CD4-positive, CD25-positive, alpha-beta regulatory T cell (primary cell): ENCODE data around the gene INMT. TPM values are rescaled to one million over a fixed set of nuclear protein-coding genes. Genes with fewer than 3 reads are reported as not detected.

Source experiments
- ATAC-seq, 2 donors: fragments of 150-1000 bp; cut with Tn5 transposase; one replicate each; pipeline ENCODE4 v1.10.0; 2021; ENCODE audit warnings: low read depth in 2 of 2, moderate number of reproducible peaks in 2 of 2, moderate library complexity in 1 of 2
- DNase-seq, 3 donors: peaks; one replicate each; pipeline versions ENCODE4 v3.0.0 to v3.0.0-alpha.2; 2012 to 2022; ENCODE audit warnings: mixed read lengths in 1 of 3
- H3K27ac ChIP-seq: one replicate; pipeline ENCODE4 v1.7.0; 2013; ENCODE audit warnings: mild to moderate bottlenecking, low read length; ENCODE audit not compliant: insufficient read depth, poor library complexity, severe bottlenecking
- H3K27me3 ChIP-seq: one replicate; pipeline ENCODE4 v1.7.0; 2013; ENCODE audit warnings: low read length; ENCODE audit not compliant: control insufficient read depth, insufficient read depth
- H3K36me3 ChIP-seq: one replicate; pipeline ENCODE4 v1.7.0; 2013; ENCODE audit warnings: mild to moderate bottlenecking, low read length, moderate library complexity; ENCODE audit not compliant: control insufficient read depth, insufficient read depth
- H3K4me1 ChIP-seq: 2 replicates; pipeline ENCODE4 v1.7.0; 2013; ENCODE audit warnings: mild to moderate bottlenecking, low read length; ENCODE audit not compliant: insufficient read depth, control insufficient read depth, poor library complexity, severe bottlenecking
- H3K4me3 ChIP-seq: one replicate; pipeline ENCODE4 v1.7.0; 2013; ENCODE audit warnings: low read depth, mild to moderate bottlenecking, low read length, moderate library complexity
- H3K9me3 ChIP-seq, 2 experiments: 1 replicate in 1 of 2; 2 replicates in 1 of 2; pipeline ENCODE4 v1.7.0; 2013; ENCODE audit warnings: low read length in 2 of 2, mild to moderate bottlenecking in 1 of 2, moderate library complexity in 1 of 2; ENCODE audit not compliant: control insufficient read depth in 2 of 2
- H3K27ac Mint-ChIP-seq, 3 donors: one replicate each; pipeline ENCODE4 v1.8.0; 2020 to 2022; ENCODE audit warnings: mild to moderate bottlenecking in 3 of 3, mixed read lengths in 3 of 3, moderate library complexity in 2 of 3
- H3K27me3 Mint-ChIP-seq: one replicate; pipeline ENCODE4 v1.8.0; 2022; ENCODE audit warnings: mild to moderate bottlenecking, mixed read lengths
- H3K36me3 Mint-ChIP-seq: one replicate; pipeline ENCODE4 v1.8.0; 2020; ENCODE audit warnings: mixed read lengths
- H3K4me1 Mint-ChIP-seq, 4 donors: one replicate each; pipeline ENCODE4 v1.8.0; 2020 to 2022; ENCODE audit warnings: mixed read lengths in 4 of 4, mild to moderate bottlenecking in 1 of 4
- H3K4me3 Mint-ChIP-seq, 4 donors: one replicate each; pipeline ENCODE4 v1.8.0; 2020 to 2022; ENCODE audit warnings: mild to moderate bottlenecking in 4 of 4, mixed read lengths in 4 of 4, moderate library complexity in 3 of 4
- H3K9me3 Mint-ChIP-seq, 7 donors: one replicate each; pipeline ENCODE4 v1.8.0; 2020 to 2022; ENCODE audit warnings: mixed read lengths in 7 of 7, mild to moderate bottlenecking in 3 of 7, moderate library complexity in 2 of 7
- polyA plus RNA-seq, 4 donors: library from polyadenylated mRNA; unstranded; fragments of 300-500 nt; fragmentation: Illumina TruSeq; gene quantifications; one replicate each; pipeline ENCODE4 v1.2.3, GENCODE V29; 2021
- total RNA-seq: library from RNA; stranded (reverse); gene quantifications from one replicate; pipeline ENCODE4 v1.2.3, GENCODE V29; 2022

INMT gene
- total and polyA plus RNA-seq, 5 donors from 2014 or later, result 0.14 to 0.16 TPM; not detected in 3

- H3K27me3 Mint-ChIP-seq, result no peaks in the 10 kb centered on the region
- no peak for DNase-seq
- H3K9me3 Mint-ChIP-seq, result no peaks in the 10 kb centered on the region
- no peaks in the 10 kb centered on the region for H3K27me3 ChIP-seq
- H3K36me3 ChIP-seq, result no peaks in the 10 kb centered on the region
- H3K9me3 ChIP-seq, result no peaks in the 10 kb centered on the region
- H3K27ac ChIP-seq, result no peak overlapping the region
- no peak overlapping the region for H3K4me3 Mint-ChIP-seq
- peaks cover 3% of the 10 kb centered on the region for H3K4me1 ChIP-seq
- ATAC-seq, result no peak
- no peak overlapping the region for H3K27ac Mint-ChIP-seq
- H3K4me3 ChIP-seq, result no peak overlapping the region
- no peaks in the 10 kb centered on the region for H3K36me3 Mint-ChIP-seq
- peaks cover 2 to 4% (median 3%) of the 10 kb centered on the region in 4 donors for H3K4me1 Mint-ChIP-seq
Measured at GRCh38 chr7:30776971-30777370, 25.0 kb downstream of the INMT start.

DNA sequence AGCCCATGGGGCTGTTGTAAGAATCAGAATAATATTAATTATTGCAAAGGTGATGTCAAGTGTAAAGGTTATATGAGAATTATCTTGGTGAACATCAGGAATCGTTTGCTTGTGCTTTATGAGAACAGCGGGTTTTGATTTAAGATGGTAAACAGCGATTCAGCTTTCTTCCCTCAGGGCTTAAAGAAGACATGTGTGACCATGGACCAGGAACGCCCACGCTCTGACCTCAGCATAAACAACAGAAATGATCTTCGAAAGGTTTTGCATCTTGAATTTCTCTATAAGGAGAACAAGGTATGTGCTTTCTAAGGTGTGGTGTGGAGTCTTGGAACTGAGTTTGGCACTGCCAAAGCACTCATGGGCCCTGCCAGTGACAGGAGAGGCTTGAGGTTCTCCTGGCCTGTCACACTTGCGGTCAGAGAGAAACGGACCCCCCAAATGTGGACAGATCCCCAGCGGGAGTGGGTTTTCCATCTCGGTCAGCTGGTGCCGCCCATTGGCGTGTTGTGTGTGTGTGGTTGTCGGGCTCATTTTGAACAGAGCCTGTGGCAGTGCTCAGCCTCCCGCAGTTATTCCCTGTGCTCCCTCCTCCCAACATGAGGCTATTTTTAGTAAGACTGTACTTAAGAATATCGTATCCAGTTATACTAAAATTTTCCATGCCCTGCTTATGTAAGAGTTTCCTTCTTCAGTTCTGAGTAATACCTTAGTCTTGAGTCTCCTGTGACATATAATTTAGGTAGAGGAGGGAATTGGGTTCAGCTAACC lies 26.5 kb downstream of the INMT start:
- no peaks in the 10 kb centered on the region for H3K36me3 Mint-ChIP-seq
- ATAC-seq (no peak), DNase-seq (no peak)
- no peaks in the 10 kb centered on the region for H3K4me1 Mint-ChIP-seq
- no peaks in the 10 kb centered on the region for H3K9me3 ChIP-seq
- H3K4me3 Mint-ChIP-seq, result no peak overlapping the region
- H3K27me3 ChIP-seq, result no peaks in the 10 kb centered on the region
- H3K9me3 Mint-ChIP-seq, result no peaks in the 10 kb centered on the region
- no peaks in the 10 kb centered on the region for H3K27me3 Mint-ChIP-seq
- no peaks in the 10 kb centered on the region for H3K4me1 ChIP-seq
- H3K27ac Mint-ChIP-seq, result no peak overlapping the region
- no peaks in the 10 kb centered on the region for H3K36me3 ChIP-seq
- H3K27ac ChIP-seq, result no peak overlapping the region
- H3K4me3 ChIP-seq, result no peak overlapping the region

GRCh38 chr7:30779574-30779973 lies 27.6 kb downstream of the INMT start:
- Mint-ChIP-seq H3K9me3 (no peaks in the 10 kb centered on the region), H3K27me3 (no peaks in the 10 kb centered on the region), H3K36me3 (no peaks in the 10 kb centered on the region), H3K27ac (no peak overlapping the region), H3K4me1 (no peaks in the 10 kb centered on the region), H3K4me3 (no peak overlapping the region)
- Histone ChIP-seq H3K9me3 (no peaks in the 10 kb centered on the region), H3K27me3 (no peaks in the 10 kb centered on the region), H3K4me1 (no peaks in the 10 kb centered on the region), H3K27ac (no peak overlapping the region), H3K4me3 (no peak overlapping the region), H3K36me3 (no peaks in the 10 kb centered on the region)
- no peak for DNase-seq
- no peak for ATAC-seq

DNA sequence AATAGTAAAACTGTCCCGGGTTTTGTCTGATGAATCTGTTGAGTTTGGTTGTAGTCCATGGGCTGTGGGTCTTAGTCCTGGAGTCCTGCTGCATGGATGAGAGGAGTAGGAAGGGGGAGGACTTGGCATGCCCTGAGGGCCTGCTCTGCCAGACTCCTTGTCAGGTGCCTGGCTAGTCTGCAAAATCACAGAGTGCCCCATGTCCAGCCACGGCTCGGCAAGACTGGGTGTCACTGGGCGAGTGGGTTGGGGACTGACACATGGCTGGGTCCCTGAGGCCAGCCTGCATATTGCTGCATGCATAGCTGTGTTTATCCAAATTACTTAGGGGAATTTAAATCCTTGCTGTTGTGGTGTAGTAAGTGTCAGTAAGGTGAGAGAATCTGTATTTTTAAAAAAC lies 29.0 kb downstream of the INMT start:
- Mint-ChIP-seq H3K27ac (peak overlapping the region in 1 of 3 donors; percentile 39), H3K4me1 (no peaks in the 10 kb centered on the region), H3K27me3 (no peaks in the 10 kb centered on the region), H3K4me3 (no peak overlapping the region), H3K36me3 (no peaks in the 10 kb centered on the region), H3K9me3 (no peaks in the 10 kb centered on the region)
- H3K27me3 ChIP-seq, result no peaks in the 10 kb centered on the region
- ATAC-seq, result no peak
- no peaks in the 10 kb centered on the region for H3K4me1 ChIP-seq
- no peaks in the 10 kb centered on the region for H3K36me3 ChIP-seq
- no peak overlapping the region for H3K4me3 ChIP-seq
- no peak overlapping the region for H3K27ac ChIP-seq
- DNase-seq, result no peak
- H3K9me3 ChIP-seq, result no peaks in the 10 kb centered on the region

DNA sequence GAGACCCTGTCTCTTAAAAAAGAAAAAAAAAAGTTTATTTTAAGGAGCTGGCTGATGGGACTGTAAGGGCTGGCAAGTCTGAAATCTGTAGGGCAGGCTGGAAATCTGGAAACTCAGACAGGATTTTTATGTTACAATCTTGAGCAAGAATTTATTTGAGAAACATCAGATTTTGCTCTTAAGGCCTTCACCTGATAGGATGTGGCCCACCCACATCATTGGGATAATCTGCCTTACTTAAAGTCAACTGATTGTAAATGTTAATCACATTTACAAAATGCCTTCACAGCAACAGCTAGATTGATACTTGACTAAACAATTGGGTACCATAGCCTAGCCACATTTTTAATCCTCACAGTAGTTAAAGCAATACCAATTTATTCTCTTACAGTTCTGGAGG lies 30.8 kb downstream of the INMT start:
- Histone ChIP-seq H3K4me3 (no peak overlapping the region), H3K36me3 (no peaks in the 10 kb centered on the region), H3K27me3 (no peaks in the 10 kb centered on the region), H3K9me3 (no peaks in the 10 kb centered on the region), H3K27ac (no peak overlapping the region), H3K4me1 (no peaks in the 10 kb centered on the region)
- H3K9me3 Mint-ChIP-seq, result no peaks in the 10 kb centered on the region
- H3K27me3 Mint-ChIP-seq, result no peaks in the 10 kb centered on the region
- peaks cover 4% of the 10 kb centered on the region for H3K36me3 Mint-ChIP-seq
- ATAC-seq (no peak), DNase-seq (no peak)
- H3K4me1 Mint-ChIP-seq, result no peaks in the 10 kb centered on the region
- H3K4me3 Mint-ChIP-seq, result no peak overlapping the region
- no peak overlapping the region for H3K27ac Mint-ChIP-seq

DNA sequence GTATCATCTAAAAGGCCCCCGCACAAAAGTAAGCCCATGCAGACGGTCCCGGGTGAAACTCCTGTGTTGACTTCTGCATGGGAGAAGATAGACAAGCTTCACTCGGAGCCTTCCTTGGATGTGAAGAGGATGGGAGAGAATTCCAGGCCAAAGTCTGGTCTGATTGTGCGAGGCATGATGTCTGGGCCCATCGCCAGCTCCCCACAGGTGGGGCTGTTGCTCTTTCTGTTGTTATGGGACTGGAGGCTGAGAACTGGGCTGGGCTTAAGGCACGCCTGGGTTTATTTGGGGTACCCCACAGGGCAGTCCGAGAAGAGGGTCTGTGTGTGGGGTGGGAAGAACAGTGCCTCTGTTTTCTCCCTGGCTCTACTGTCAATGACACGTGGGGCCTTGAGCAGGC lies 33.9 kb downstream of the INMT start:
- H3K36me3 Mint-ChIP-seq, result peaks cover 4% of the 10 kb centered on the region
- no peaks in the 10 kb centered on the region for H3K4me1 Mint-ChIP-seq
- no peaks in the 10 kb centered on the region for H3K9me3 Mint-ChIP-seq
- H3K36me3 ChIP-seq, result no peaks in the 10 kb centered on the region
- no peaks in the 10 kb centered on the region for H3K27me3 ChIP-seq
- H3K27ac Mint-ChIP-seq, result no peak overlapping the region
- no peak for DNase-seq
- no peak for ATAC-seq
- H3K4me1 ChIP-seq, result no peaks in the 10 kb centered on the region
- H3K27ac ChIP-seq, result no peak overlapping the region
- no peak overlapping the region for H3K4me3 Mint-ChIP-seq
- no peaks in the 10 kb centered on the region for H3K27me3 Mint-ChIP-seq
- H3K9me3 ChIP-seq, result no peaks in the 10 kb centered on the region
- H3K4me3 ChIP-seq, result no peak overlapping the region

DNA sequence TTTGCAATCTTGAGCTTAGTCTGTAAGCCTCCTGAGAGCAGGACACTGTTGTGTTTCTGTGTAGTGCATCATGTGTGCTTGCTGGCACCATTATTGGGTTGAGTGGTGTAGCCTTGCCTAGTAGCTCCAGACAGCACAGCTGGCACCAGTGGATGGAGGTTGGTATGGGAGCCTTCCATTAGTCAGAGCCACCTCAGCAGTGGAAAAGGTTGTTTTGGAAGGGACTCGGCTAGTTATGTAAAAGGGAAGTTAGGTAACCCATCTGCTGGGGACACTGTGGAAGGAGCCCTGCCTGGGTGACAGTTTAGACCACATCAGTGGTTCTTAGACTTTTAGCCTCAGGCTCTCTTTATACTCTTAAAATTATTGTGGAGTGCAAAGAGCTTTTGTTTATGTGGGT lies 35.6 kb downstream of the INMT start:
- no peaks in the 10 kb centered on the region for H3K27me3 Mint-ChIP-seq
- H3K27ac ChIP-seq, result no peak overlapping the region
- no peaks in the 10 kb centered on the region for H3K27me3 ChIP-seq
- peaks cover 4% of the 10 kb centered on the region for H3K36me3 Mint-ChIP-seq
- H3K9me3 ChIP-seq, result no peaks in the 10 kb centered on the region
- no peaks in the 10 kb centered on the region for H3K36me3 ChIP-seq
- H3K9me3 Mint-ChIP-seq, result no peaks in the 10 kb centered on the region
- no peak overlapping the region for H3K4me3 Mint-ChIP-seq
- ATAC-seq, result no peak
- no peak overlapping the region for H3K27ac Mint-ChIP-seq
- no peaks in the 10 kb centered on the region for H3K4me1 Mint-ChIP-seq
- H3K4me1 ChIP-seq, result no peaks in the 10 kb centered on the region
- no peak overlapping the region for H3K4me3 ChIP-seq
- DNase-seq, result no peak

DNA sequence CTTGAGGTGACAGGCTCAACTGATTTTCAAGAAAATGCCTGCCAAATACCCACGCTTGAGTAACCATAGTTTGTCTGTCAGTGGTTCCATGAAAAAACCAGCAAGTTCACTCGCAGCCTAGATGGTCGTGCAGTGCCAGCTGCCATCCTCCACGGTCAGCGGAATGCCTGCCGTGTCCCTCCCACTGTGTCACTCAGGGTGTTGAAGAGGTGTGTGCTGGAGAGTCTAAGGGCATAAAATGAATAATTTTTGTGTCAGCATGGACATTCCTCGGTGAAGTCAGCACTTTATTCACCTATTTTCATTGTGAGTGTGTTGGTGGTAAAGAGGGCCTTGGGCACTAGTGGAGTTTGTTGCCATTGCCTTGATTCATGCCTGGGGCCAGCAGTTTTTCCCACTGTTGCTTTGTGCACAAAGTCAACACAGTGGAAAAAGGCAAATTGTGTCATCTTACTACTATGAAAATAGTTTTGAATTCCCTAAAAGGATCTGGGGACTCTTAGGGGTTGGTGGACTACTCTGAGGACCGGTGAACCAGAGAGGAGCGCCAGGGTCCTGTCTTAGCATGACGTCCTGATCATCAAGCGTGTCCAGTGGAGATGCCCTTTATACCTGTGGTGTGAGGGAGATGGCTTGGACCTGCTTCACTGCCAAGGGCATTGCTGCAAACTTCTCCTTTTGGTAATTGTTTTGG lies 36.9 kb downstream of the INMT start:
- Mint-ChIP-seq H3K27ac (no peak overlapping the region), H3K27me3 (no peaks in the 10 kb centered on the region), H3K36me3 (peaks cover 4% of the 10 kb centered on the region), H3K4me1 (no peaks in the 10 kb centered on the region), H3K4me3 (no peak overlapping the region), H3K9me3 (no peaks in the 10 kb centered on the region)
- Histone ChIP-seq H3K27ac (no peak overlapping the region), H3K27me3 (no peaks in the 10 kb centered on the region), H3K4me3 (no peak overlapping the region), H3K4me1 (no peaks in the 10 kb centered on the region), H3K36me3 (no peaks in the 10 kb centered on the region), H3K9me3 (no peaks in the 10 kb centered on the region)
- DNase-seq, result no peak
- ATAC-seq, result no peak
